GM18511 (cell line): ENCODE data around the gene UMODL1.

Source experiments
- ATAC-seq: cut with Tn5 transposase; IDR thresholded peaks from one replicate; pipeline ENCODE4 v1.9.1; 2021; ENCODE audit warnings: mild to moderate bottlenecking, moderate library complexity; ENCODE audit not compliant: unreplicated experiment

The UMODL1 gene

DNA sequence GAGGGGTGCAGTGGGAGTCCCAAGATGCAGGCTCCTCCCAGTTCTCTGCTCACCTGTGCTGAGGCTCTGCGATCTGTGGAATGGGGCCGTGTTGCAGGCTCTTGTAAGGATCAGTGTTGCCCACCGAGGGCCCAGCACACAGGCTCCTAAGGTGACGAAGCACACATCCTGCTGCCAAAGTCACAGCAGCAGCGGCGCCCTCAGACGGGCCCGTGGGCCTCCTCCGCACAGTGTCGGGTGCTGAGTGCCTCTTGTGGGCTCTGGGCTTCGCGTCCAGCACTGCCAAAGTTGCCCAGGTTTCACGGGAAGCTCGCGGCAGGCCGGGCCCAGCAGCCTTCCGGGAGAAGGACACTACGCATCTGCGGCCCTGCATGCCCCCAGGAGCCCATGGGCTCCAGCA is 75.7 kb downstream of the UMODL1 start:
- no peak for ATAC-seq

DNA sequence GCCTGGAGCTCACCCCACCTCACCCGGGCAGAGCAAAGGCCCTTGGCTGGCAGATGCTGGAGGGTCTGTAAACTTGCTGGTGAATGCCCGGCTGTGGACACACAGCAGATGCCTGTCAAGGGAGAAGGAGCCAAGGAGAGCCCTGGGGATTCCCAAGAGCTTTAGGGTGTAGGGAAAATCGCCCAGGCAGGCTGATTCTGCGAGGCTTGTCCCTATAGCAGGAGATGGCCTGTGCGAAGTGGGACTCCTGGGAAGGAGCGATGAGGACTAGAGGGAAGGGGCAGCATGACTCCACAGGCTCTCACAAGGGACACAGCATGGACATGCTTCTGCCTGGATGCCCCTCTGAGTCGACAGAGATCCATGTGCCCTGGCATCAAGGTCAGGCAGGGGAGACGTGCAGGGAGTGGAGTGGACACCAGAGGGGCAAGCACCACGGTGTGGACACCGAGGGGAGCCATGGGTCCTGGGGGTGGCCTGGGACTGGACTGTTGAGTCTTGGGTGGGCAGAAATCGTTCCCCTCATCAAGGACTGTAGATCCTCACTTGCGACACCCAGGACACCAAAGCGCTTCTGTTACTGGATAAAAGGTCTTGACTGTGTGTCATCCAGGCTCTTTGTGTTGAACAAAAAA is 76.4 kb downstream of the UMODL1 start:
- ATAC-seq: no peak

DNA sequence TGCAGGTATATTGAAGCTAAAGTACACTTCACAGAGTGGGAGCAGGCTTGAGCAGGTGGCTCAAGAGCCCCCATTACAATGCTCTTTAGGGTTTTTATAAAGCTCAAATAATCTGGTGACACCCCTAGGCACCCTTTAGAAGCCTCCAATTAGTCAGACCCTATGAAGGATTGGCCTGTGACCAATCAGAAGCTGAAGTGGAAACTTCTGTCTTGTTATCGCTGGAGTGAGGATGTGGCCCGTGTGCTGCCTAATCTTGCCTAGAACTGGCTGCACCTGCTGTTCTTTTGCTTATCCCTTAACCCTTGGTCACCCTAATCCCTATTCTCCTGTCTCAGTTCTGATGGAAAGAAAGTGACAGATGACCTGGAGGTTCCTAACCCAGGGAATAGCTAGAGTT is 77.0 kb downstream of the UMODL1 start:
- no peak for ATAC-seq

DNA sequence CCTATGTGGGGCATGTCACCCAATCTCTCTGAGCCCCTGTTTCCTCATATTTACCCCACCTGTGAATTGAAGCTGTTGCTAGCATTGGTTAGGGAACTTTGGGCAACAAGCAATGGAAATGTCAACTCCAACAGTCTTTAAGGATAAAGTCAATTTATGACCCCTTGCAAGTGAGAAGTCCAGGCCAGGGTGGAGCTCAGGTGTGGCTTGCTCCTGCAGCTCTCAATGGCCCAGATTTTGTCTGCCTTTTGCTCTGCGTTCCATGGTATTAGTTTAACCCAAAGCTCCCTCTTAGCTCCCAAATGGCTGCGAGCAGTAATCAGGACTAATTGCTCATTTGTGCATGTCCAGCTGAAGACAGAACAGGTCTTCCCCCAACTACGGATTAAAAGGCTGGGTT is 77.5 kb downstream of the UMODL1 start:
- no peak for ATAC-seq

DNA sequence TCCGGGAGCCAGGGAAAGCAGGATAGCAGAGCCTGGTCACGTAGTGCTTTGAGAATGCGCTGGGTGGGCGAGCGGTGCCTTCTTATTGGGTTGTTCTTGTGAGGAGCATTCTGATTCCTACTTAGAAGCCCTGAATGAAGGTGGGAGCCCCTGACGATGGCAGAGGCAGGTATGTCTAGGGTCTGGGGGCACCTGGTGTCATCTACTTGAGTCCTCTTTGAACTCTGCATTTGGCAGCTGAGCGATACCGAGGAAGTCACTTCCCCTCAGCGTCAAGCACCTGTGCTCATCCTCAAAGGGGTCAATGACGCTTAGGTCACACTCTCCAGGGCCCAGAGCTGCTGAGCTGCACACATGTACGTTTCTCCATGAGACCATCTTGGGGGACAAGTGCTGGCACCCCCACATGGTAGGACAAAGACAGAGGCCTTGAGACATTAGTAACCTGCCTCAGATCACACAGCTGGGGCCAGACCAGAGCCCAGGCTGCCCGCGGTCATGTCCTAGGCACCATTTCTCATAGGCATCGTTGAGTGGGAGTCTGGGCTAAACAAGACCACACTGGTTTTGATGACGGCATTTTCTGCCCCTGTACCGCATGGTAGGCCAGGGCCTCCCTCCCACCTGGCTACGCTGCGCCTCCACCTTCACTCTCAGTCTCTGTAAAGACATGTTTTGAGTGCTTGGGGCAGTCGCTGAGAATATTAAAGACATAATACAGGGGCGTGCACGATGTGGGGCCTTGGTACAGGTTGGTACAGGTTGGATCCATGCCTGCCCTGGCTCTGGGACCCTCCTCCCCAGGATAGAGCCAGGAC is 78.7 kb downstream of the UMODL1 start:
- ATAC-seq: no peak

DNA sequence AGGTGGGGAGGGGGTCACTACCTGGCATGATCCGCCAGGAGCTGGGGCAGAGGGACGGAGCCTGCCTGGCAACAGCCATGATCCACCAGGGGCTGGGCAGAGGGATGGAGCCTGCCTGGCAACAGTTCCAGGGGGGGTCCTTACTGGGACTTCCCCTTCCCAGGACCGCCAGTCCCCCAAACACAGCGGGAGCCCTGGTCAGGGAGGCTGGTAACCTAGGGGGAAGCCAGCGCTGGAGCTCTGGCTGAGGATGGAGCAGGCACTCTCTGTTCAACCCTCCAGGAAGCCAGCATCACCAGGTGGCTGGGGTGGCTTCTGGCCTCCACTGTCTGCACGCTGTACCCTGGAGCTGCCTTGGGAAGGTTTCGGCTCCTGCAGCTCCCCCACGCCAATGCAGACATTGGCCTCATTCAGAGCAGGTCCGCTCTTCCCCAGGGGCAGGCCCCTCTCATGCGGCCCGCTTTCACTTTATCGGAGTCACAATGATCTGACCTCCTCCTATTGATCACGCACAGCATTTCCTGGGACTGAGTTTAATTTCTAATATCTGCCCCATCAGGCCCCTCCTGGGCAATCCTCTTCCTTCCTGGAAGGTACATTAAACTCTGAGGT is 79.5 kb downstream of the UMODL1 start:
- ATAC-seq: no peak

DNA sequence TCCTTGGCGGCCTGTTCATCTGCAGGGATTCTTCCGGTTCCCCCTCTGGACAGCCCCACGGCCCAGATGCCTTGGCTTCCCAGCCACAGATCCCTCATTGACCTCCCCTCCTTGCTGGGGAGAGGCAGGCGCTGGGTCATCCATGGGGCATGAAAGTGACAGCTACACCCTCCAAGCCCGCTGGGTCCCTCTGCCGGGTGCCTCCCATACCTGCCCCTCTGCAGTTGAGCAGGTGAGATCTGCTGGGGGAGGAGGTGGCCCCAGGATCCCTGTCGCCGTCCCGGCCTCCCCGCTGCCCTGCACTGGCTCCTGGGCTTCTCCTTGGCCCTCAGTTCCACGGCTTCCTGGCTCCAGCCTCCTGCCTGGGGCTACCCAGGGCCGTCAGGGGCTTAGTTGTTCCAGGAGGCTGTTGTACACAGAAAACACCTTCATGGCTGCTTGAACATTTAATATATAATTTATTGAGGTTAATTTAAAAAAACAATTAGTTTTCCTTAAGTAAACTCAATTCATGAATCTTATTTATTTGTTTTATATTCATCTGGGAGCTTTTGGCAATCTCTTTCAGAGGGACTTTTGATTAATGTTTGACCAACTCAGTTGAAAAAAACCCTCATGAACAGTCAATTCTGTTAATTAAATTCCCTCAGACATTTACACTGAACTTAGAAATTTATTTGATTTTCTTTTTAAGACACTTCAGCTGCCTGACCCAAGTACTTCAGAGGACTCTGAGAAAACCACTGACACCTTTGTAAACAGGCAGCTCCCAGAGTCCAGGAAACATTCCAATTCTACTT is 80.2 kb downstream of the UMODL1 start:
- no peak for ATAC-seq

DNA sequence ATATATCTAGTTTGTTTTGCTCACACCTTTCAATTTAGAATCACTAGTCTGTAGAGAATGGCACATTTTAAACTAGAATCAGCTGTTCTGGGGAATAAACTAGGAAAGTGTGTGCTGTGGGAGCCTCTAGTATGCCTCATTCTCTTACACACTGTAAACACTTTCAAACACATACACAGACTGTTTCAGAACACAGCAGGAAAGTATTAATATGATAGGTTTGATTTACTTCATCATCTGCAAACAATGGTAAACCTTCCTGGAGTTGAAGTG is 80.8 kb downstream of the UMODL1 start:
- no peak for ATAC-seq

DNA sequence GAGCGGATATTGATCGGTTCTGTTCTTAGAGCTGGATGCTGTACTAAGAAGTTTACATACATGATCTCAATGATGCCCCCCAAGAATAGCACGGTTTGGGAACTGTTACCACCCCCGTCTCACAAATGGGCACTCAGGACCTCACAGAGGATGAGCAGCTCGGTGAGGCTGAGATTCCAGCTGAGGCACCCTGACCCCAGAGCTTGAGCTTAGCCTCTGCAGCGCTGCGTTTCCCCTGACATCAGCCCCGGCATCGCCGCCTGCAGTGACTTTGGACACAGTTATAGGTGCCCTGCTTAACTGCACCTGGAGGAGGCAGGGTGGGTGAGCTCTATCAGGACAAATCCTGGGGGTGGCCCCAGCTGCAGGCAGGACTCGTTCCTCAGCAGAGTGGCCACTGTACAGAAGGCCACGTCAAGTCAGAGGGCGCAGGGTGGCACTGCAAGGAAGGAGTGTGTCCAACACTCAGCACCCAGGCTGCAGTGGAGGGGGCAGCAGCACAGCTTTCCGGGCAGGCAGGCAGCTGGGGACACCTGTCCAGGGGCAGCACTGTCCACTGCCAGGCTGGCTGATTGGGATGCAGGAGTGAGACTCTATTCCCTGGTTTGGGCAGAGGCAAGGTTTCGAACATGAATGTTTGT is 82.0 kb downstream of the UMODL1 start:
- no peak for ATAC-seq

DNA sequence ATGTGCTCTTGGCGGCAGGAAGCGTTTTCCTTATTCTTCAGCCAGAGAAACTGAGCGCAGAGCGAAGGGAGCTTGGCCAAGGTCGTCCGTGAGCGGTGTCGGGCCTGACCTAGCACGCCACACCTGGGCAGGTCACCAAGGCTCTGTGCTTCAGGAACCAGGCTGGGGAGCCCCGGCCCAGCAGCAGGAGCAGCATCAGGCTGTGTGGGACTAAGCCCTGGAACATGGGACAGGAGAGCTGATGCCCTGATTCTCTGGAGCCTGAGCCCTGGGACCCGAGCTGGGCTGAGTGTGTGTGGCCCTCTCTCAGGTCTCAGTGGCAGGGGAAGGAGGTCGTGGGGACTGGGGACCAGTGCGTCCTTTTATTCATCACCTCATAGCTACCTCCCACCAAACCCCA is 82.6 kb downstream of the UMODL1 start:
- ATAC-seq: no peak

DNA sequence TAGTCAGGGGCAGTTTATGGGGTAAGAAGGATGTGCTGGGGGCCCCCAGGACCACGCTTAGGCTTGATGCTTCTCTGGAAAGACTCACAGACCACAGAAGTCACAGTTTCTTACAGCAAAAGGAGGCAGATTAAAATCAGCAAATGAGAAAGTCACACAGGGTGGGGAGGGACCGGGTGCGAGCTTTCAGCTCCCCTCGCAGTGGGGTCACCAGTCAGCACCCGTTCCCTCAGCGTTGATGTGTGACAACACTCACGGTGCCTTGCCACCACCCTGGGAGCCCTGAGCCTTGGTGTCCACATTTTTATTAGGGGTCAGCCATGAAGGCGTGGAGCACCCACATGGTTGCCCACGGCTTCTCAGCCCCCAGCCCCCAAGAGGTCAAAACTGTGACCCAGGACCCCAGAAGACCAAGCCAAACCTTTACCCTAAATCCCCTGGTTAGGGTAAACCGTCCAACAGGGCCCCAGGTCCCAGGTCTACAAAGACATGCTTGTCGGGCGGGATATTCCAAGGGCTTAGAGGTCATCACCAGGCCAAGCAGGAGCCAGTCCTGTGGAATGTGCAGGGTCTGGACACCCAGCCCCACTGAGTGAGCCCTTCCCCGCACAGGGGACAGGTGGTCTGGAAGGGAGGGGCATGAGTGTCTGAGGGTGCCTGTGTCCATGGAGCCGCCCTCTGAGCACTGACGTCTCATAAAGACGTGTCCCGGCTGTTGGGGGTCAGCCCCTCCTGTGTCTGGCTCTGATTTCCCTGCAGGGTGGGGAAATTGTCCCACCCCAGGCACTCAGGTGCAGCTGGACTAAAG is 83.3 kb downstream of the UMODL1 start:
- ATAC-seq: no peak

DNA sequence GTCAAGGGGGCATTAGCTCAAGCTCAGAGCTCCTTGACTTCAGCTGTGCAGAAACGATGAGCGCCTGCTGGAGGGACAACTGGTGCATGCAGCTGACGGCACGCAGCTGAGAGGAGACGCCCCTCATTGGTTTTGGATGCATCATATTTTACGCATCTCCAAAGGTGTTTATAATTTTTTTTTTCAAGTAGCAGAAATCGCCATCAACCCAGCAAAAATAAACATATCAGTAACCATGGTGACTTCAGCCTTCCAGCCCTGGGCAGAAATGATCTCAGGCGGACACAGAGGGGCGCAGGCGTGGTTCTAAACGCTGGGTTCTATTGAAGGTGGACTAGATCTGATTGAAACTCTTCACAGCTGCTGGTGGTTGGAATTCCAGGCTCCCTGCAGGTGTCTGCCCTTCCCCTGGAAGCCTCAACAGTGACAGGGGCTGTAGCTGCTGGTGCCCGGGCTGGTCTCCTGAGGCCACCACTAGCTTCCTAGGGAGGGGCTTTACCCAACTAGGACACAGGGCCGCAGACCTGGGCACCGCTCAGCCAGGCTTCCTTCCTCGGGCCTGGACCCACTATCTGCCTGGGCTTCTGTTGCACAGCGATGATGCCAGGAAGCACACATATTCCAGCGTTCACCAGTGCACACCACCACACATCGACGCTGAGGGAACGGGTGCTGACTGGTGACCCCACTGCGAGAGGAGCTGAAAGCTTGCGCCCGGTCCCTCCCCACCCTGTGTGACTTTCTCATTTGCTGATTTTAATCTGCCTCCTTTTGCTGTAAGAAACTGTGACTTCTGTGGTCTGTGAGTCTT is 84.1 kb downstream of the UMODL1 start:
- ATAC-seq: no peak

DNA sequence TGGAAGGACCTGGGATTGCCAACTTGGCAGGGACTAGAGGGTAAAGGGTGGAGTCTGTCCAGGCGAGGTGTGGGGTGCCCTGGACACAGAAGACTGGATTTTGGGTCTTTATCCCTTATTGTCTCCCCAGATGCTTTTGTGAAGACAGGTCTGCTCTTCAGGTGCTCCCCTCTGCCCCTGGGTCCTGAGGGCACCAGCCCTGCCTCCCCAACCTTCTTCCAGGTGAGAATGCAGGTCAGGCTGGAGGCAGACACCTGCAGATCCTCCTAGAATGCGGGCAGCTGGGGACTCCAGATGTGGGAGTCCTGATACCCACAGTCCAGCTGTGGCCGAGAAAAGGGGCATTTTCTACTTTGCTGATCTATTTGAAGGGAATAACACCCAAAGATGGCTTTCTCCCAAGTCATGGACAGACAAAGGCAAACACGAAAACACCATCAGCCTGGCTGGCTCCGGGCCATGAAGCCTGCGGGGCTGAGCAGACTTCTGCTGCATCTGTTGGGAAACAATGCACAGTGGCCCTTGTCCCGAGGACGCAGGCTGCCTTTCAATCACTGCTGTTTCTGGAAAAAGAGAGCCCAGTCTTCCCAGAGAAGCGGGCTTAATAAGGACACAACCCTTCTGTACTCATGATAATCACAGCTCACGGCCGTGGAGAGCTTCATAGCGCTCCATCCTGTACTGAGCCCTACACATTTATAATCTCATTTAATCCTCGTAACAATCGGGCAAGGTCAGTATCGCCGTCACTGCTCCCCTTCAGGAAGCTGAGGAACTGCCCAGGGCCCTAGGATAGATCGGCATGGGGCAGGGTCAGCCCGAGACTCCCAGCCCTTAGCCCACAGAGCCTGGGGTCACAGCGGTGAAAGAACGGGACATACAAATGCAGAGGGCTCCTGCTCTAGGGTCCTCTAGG is 85.8 kb downstream of the UMODL1 start:
- ATAC-seq: no peak

DNA sequence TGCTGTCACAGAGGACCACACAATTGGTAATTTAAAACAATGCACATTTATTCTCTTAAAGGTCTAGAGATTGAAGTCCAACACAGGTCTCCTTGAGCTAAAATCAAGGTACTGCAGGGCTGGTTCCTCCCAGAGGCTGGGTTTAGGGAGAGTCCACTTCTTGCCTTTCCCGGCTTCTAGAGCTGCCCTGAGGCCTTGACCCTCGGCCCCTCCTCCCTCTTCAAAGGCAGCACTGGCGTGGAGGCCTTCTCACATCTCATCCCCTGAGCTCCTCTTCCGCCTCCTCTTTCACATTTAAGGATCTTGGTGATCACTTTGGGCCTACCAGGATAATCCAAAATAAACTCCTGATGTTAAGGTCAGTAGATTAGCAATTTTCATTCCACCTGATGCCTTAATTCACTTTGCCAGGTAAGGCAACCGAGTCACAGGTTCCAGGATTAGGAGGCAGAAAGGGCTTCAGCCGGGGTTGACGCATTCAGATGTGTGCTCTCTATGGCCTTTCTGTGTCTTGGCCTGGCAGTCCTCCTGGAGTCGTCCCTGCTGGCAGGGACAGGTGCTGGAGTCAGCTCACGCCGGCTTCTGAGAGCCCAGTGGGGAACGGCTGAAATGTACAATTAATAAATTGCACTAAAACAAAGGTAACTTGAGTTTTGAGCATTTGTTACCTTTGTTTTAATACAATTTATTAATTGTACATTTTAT is 86.6 kb downstream of the UMODL1 start:
- no peak for ATAC-seq

DNA sequence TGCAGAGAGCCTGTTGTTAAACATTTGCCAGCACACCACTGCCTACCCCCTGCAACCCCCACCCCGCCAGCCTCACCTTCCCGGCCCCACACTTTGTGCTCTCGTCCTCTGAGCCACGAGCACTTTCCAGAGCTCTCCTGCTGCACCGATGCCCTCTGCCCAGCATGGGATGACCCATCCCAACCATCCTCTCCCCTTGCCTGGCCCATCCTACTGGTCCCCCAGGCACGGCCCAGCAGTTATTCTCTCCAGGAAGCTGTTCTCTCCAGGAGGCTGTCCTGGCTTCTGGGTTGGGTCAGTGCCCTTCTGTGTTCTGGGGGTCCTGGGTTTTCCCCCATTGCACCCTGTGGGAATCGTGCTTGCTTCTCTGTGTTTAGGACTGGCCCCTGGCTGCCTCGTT is 87.7 kb downstream of the UMODL1 start:
- no peak for ATAC-seq

DNA sequence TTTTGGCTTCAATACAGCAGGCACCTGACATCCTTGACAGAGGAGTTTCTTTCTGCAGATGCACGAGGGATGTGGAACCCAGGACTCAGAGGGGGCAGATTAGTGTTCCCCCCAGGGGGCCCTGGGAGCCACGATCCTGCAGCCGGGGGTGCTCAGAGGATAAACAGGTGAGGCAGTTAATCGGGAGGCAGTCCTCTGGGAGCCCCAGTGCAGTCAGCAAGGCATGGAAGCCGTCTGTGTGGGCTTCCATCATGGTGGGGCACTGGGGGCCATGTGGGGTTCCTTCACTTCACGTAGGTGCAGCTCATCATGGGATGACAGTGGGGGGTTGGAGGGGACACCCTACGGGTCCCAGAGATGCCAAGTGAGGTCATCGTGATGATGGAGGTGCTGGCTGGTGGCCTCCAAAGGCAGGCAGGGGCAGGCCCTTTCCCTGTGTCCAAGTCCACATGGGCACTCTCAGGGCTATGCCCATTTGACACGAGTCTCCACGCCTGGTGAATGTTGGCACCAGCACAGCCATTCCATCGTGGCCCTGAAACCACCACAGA is 88.5 kb downstream of the UMODL1 start:
- ATAC-seq: no peak

DNA sequence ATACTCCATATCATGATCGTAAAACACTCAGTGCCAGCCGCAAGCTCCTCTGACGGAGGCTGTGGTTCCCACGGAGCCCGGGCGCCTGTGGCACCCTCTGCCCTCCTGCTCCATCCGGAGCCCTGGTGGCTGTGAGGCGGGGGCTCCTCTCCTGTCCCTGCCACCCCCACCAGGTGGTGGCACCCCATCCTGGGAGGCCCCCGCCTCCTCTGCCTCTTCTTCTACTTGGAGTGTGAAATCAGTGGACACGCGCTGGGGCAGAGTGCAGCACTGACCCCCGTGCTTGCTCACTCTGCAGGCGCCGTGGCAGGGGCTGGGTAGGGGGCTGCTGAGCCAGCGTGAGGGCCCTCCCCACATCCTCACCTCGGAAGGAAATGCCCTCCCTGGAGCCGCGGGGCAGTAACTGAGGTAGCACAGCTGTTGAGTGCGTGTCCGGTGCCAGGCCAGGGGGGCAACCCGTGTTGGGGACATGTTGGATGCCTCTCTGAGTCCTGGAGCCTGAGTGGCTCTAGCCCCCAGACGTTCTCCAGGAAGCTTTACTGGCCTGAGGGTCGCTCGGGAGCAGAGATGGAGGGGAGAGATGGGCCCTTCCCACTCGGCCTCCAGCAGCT is 89.1 kb downstream of the UMODL1 start:
- ATAC-seq: no peak
